Cerebellar nuclear complex (tissue), 1 donor: ENCODE measurements around the gene SPINK6.

Source experiments
- DNase-seq, 2 experiments: peaks; one replicate each; lab custom pipeline; 2025; lab: John Stamatoyannopoulos, UW

SPINK6 gene

GRCh38 chr5:148202531-148203203, at the start of gene SPINK6:
Gene SPINK6 (plus strand): TSS chr5:148203042. CDS start chr5:148203097, 55 bp downstream.
- no peak for DNase-seq

- DNase-seq = no peak
Observed at GRCh38 chr5:148156609-148157008, 46.2 kb upstream of the SPINK6 start.

GRCh38 chr5:148162038-148162437, 40.8 kb upstream of the SPINK6 start:
- DNase-seq = no peak

GRCh38 chr5:148163345-148163744, 39.5 kb upstream of the SPINK6 start:
- no peak for DNase-seq

GRCh38 chr5:148166550-148167283, 36.1 kb upstream of the SPINK6 start:
- DNase-seq = no peak

- DNase-seq = no peak
Observed at GRCh38 chr5:148168246-148168645, 34.6 kb upstream of the SPINK6 start, which contains the start of gene SPINK14. Gene SPINK14 (plus strand): TSS chr5:148168546. CDS start chr5:148169733, 1,187 bp downstream.

GRCh38 chr5:148172377-148172776, 30.5 kb upstream of the SPINK6 start:
- DNase-seq = no peak

- DNase-seq = no peak
Observed at GRCh38 chr5:148176480-148176879, 26.4 kb upstream of the SPINK6 start.

- DNase-seq = no peak
Observed at GRCh38 chr5:148177207-148177606, 25.6 kb upstream of the SPINK6 start.

- no peak for DNase-seq
Observed at GRCh38 chr5:148179234-148179824, 23.5 kb upstream of the SPINK6 start.

- no peak for DNase-seq
Observed at GRCh38 chr5:148186248-148187003, 16.4 kb upstream of the SPINK6 start.

- no peak for DNase-seq
Observed at GRCh38 chr5:148191010-148191409, 11.8 kb upstream of the SPINK6 start.

- DNase-seq = no peak
Observed at GRCh38 chr5:148193202-148193601, 9.6 kb upstream of the SPINK6 start.

- no peak for DNase-seq
Observed at GRCh38 chr5:148201151-148201550, 1.7 kb upstream of the SPINK6 start.

- no peak for DNase-seq
Observed at GRCh38 chr5:148205044-148205806, 2.4 kb downstream of the SPINK6 start.

GRCh38 chr5:148205865-148206264, 3.0 kb downstream of the SPINK6 start:
- no peak for DNase-seq

GRCh38 chr5:148206620-148207019, 3.8 kb downstream of the SPINK6 start:
- no peak for DNase-seq

GRCh38 chr5:148208226-148208625, 5.4 kb downstream of the SPINK6 start:
- DNase-seq = no peak

- no peak for DNase-seq
Observed at GRCh38 chr5:148209151-148209770, 6.4 kb downstream of the SPINK6 start.

GRCh38 chr5:148214665-148215185, 11.9 kb downstream of the SPINK6 start:
- DNase-seq = no peak

- no peak for DNase-seq
Observed at GRCh38 chr5:148221508-148221907, 18.7 kb downstream of the SPINK6 start.
